ENCODE results near the gene SLC35A4. TPM values are rescaled to one million over a fixed set of nuclear protein-coding genes. Genes with fewer than 3 reads are reported as not detected.

The SLC35A4 gene
- total and polyA plus RNA-seq, 2 of the 8 experiments (the other 6 are each of a cell fraction or from before 2014, with no cell fraction given) = 78.6 to 133 TPM

DNA sequence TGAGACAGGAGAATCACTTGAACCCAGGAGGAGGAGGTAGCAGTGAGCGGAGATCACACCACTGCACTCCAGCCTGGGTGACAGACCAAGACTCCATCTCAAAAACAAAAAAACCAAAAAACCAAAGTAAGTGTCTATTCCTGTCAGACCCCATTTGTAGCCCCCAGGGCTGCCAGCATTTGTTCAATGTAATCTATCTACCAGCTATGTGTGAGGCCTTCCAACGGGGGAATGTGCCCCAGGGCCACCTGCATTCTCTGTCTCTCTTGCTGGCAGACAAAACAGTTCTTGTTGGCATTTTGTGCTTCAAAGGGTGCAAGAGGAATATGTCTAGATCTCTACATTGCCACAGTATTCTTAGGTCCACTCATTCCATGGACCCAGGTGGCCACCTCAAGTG lies 34.2 kb downstream of the SLC35A4 start:
- POLR2A ChIA-PET (ENCODE audit: partially characterized antibody) = no interaction called here
- no peaks in the 10 kb centered on the region for H4K20me1 ChIP-seq (replicated peaks in 1 of 2; ENCODE audit: control insufficient read depth in 1 of 2, insufficient read depth in 2 of 2, low read length in 2 of 2)
- no peaks in the 10 kb centered on the region for H3K27me3 ChIP-seq (replicated peaks in 1 of 4; ENCODE audit: control insufficient read depth in 3 of 4, extremely low read depth in 1 of 4, insufficient read depth in 3 of 4, low read length in 3 of 4)
- no peak overlapping the region for H3K4ac ChIP-seq (replicated peaks; ENCODE audit: insufficient read length, low read depth, low read length)
- DNase-seq (ENCODE audit: low read depth in 1 of 2, low spot score in 2 of 2) (no peak), FAIRE-seq (no peak)
- no peak overlapping the region for H3K23ac ChIP-seq (ENCODE audit: insufficient read length)
- H2AFZ ChIP-seq (ENCODE audit: low read length) = no peak overlapping the region
- TF ChIP-seq EZH2 (IDR thresholded peaks at IDR 0.05; ENCODE audit: low read depth, low read length, severe bottlenecking) (no peak), TEAD4 (IDR thresholded peaks at IDR 0.05; ENCODE audit: low read depth, low read length) (no peak), KDM5A (IDR thresholded peaks at IDR 0.05; ENCODE audit: low read length) (no peak), YY1 (IDR thresholded peaks at IDR 0.05; ENCODE audit: low read depth, low read length) (no peak), CREB1 (IDR thresholded peaks at IDR 0.05) (no peak), SIN3A (conservative IDR thresholded peaks at IDR 0.05 in 1 of 2, IDR thresholded peaks at IDR 0.05 in 1 of 2; ENCODE audit: low read depth in 1 of 2, low read length in 2 of 2) (no peak), NANOG (IDR thresholded peaks at IDR 0.05; ENCODE audit: insufficient read depth, low read depth, low read length, poor library complexity, severe bottlenecking) (no peak)
- no peak overlapping the region for H3K18ac ChIP-seq (ENCODE audit: extremely low read depth, low read length)
- no peak overlapping the region for H2BK20ac ChIP-seq (ENCODE audit: low read length)
- no peak overlapping the region for H3K4me3 ChIP-seq (ENCODE audit: extremely low read depth in 1 of 4, insufficient read depth in 2 of 4, low read depth in 3 of 4, low read length in 4 of 4)
- H3K79me2 ChIP-seq (ENCODE audit: control insufficient read depth in 1 of 2, insufficient read depth in 2 of 2, low read length in 2 of 2) = no peaks in the 10 kb centered on the region
- H3K4me2 ChIP-seq (ENCODE audit: insufficient read depth in 1 of 2, low read depth in 2 of 2, low read length in 2 of 2) = no peak overlapping the region
- no peak overlapping the region for H4K5ac ChIP-seq (ENCODE audit: insufficient read length, low read depth, low read length)
- H3K4me1 ChIP-seq (replicated peaks in 1 of 4; ENCODE audit: control insufficient read depth in 3 of 4, insufficient read depth in 4 of 4, low read length in 3 of 4) = no peaks in the 10 kb centered on the region
- 73% methylated on average over 2 of the region's 2 CpGs; no CpG with 5 or more reads in 1 of the 2 experiments for WGBS, 2 experiments (ENCODE audit: extremely low coverage in 1 of 2, insufficient coverage in 1 of 2, insufficient read length in 1 of 2, insufficient replicate concordance in 2 of 2, low coverage in 1 of 2, low lambda C conversion rate in 2 of 2, missing lambda C conversion rate in 1 of 2)
- no peak overlapping the region for H3K27ac ChIP-seq (ENCODE audit: low read depth, low read length)
- H2AK5ac ChIP-seq (ENCODE audit: low read depth, low read length) = no peak overlapping the region
- no peaks in the 10 kb centered on the region for H3K79me1 ChIP-seq (ENCODE audit: low read depth, low read length)
- no peak overlapping the region for H2BK5ac ChIP-seq (ENCODE audit: low read depth, low read length)
- no peaks in the 10 kb centered on the region for H3K36me3 ChIP-seq (ENCODE audit: control insufficient read depth in 2 of 4, insufficient read depth in 4 of 4, low read length in 3 of 4)
- no peak overlapping the region for H2BK15ac ChIP-seq (ENCODE audit: low read length)
- no peak overlapping the region for H3K9ac ChIP-seq (replicated peaks in 1 of 4; ENCODE audit: extremely low read depth in 1 of 4, low read depth in 3 of 4, low read length in 3 of 4)
- H4K91ac ChIP-seq (replicated peaks; ENCODE audit: insufficient read length, low read length) = no peak overlapping the region
- CTCF ChIA-PET (ENCODE audit: partially characterized antibody) = no interaction called here
- H3K56ac ChIP-seq (replicated peaks; ENCODE audit: insufficient read length, low read depth, low read length) = no peak overlapping the region
- H3K9me3 ChIP-seq (ENCODE audit: insufficient read depth in 2 of 2, low read depth in 1 of 2, low read length in 1 of 2) = no peaks in the 10 kb centered on the region
- no peak overlapping the region for H4K8ac ChIP-seq (ENCODE audit: extremely low read depth, insufficient read depth, low read length)
- H2BK12ac ChIP-seq (ENCODE audit: low read depth, low read length) = no peak overlapping the region
- H2BK120ac ChIP-seq (replicated peaks; ENCODE audit: low read depth, low read length) = no peak overlapping the region
- H3K23me2 ChIP-seq (ENCODE audit: low read depth, low read length) = no peaks in the 10 kb centered on the region
- no peak overlapping the region for H3K14ac ChIP-seq (ENCODE audit: insufficient read length)
